Subcutaneous adipose tissue (tissue), 4 donors: ENCODE data around the gene SAMD13. TPM values are rescaled to one million over a fixed set of nuclear protein-coding genes. Genes with fewer than 3 reads are reported as not detected.

Experiments
- total RNA-seq, 4 donors: library from RNA; depleted of rRNA; stranded (reverse); fragments of >200 nt; gene quantifications; one replicate each; pipeline ENCODE4 v1.1.0, GENCODE V29; 2016
- TF ChIP-seq, protein P1 (sequence below): fragments of 450-650 bp; IDR thresholded peaks from one replicate; pipeline ENCODE4 v1.5.1; 2016; ENCODE audit warnings: low read depth, mild to moderate bottlenecking, control low read depth, antibody characterized with exemption, moderate library complexity

SAMD13 gene
- total RNA-seq, 4 donors from 2014 or later = 0.98 to 4.6 (median 1.2) TPM

DNA sequence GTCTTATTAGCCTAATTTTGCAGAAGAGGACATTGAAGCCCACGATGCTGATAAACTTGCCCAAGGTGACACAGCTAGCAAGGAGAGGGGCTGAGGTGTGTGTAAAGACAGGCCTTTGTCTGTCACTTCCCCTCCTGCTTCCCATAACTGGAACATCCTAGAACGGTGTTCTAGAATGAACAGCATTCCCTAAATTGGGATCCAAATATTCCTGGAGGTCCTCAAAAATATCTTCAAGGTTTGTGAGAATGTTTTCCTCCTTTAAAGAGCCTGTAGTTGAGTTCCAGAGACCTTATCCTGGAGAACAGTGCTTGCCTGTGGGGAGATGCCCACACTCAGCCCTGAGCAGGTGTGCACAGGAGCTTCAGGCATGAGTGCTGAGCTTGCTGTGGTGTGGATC lies 41.5 kb upstream of the SAMD13 start:
- TF ChIP-seq, protein P1, sequence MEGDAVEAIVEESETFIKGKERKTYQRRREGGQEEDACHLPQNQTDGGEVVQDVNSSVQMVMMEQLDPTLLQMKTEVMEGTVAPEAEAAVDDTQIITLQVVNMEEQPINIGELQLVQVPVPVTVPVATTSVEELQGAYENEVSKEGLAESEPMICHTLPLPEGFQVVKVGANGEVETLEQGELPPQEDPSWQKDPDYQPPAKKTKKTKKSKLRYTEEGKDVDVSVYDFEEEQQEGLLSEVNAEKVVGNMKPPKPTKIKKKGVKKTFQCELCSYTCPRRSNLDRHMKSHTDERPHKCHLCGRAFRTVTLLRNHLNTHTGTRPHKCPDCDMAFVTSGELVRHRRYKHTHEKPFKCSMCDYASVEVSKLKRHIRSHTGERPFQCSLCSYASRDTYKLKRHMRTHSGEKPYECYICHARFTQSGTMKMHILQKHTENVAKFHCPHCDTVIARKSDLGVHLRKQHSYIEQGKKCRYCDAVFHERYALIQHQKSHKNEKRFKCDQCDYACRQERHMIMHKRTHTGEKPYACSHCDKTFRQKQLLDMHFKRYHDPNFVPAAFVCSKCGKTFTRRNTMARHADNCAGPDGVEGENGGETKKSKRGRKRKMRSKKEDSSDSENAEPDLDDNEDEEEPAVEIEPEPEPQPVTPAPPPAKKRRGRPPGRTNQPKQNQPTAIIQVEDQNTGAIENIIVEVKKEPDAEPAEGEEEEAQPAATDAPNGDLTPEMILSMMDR = no peak

DNA sequence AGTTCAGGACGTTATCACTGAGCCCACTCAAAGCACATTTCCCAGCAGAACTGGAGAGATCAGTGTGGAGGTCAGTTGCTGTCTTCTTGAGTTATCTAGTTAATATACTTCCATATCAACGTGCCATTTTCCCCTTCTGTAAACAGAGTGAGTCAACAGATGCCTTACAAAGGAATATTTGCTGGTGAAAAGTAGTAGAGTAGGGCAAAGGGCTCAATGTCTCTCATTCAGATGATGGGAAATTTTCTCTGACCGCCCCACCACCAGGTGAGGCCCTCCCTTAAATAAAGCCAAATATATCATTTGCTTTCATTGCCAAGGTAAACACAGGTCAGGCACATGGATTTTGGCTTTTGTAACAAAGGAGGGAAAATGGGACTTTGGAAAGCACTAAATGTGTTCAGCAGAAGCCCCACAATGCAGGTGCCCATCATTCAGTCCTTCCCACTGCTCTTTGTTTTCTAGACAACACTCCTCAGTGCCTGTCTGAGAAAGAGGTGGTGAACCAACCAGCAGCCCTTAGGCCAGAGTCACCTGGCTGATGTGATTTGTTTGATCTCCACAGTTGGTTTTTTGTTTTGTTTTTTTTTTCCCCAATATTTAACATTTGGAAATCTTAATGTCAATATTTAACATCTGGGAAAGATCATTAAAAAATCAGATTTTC lies 40.5 kb upstream of the SAMD13 start:
- TF ChIP-seq, protein P1 = no peak

DNA sequence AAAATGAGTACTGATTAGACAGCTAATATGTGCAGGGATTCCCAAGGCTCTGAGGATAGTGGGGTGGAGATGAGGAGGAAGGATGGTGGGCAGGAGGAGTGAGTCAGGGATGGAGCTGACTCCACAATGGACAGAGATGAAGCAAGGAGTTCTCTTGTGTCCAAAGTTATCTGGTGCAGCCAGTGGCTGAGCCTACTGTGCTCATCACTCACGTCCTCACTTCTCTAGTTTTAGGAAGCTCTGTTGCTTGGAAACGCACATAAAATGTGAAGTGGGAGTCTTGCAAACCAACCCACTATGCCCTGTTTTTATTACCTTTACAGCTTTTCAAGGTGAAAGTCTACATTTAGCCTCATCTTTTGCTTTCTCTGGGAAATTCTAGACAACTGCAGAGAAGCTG lies 36.5 kb upstream of the SAMD13 start:
- TF ChIP-seq, protein P1 = no peak

DNA sequence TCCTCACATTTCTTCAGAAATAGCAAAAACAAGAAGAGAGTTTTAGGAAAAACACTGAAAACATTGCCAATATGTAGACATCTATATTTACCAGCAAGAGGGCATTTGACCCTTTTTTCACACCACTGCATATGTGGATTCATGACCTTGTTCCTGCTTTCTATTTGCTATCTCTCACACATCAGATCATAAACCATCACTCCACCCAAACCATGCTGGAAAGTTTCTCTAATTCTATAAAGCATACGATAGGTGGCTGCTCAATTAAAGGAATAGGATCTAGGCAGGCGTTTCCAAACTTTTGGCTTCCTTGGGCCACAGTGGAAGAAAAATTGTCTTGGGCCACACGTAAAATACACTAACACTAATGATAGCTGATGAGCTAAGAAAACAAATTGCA lies 35.6 kb upstream of the SAMD13 start:
- TF ChIP-seq, protein P1 = no peak

DNA sequence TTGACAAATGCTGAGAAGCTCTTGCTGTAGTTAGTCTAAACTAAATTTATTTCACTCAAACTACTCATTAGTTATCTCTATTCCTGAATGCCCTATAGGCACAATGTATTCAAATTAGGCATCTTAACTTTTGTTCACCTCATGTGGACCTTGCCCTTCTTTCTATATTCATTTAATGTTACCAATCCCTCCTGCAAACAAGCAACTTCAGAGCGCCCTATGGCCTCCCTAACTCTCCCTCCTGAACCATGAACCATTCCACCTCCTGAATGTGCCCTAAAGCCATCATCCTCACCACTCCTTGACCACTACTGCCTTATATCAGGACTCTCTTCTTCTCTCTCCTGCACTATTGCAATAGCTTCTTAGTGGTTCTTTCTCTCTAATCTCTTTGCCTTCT lies 34.8 kb upstream of the SAMD13 start:
- TF ChIP-seq, protein P1 = no peak

DNA sequence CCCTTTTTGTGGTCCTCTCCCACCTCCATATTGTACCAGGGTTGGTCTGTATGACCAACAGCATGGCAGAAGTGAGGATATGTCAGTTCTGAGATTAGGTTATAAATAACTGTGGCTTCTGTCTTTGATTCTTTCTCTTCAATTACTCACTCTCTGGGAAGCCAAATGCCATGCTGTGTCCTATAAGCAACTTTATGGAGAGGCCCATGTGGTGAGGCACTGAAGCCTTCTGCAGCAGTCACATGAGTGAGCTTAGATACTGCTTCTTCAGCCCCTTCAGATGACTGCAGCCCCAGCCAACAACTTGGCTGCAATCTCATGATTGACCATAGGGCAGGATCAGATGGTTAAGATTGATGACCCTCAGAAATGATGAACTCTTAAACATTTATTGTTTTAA lies 34.0 kb upstream of the SAMD13 start:
- TF ChIP-seq, protein P1 = no peak

DNA sequence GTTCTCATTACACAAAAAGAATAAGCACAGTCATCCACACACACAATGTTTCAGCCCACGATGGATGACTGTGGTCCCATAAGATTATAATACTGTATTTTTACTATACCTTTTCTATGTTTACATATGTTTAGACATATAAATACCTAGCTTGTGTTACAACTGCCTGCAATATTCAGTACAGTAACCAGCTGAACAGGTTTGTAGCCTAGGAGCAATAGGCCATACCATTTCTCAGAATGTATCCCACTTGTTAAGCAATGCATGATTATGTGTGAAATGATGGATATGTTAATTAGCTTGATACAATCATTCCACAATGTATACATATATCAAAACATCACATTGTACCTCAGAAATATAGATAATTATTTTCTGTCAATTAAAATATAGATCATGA lies 33.2 kb upstream of the SAMD13 start:
- TF ChIP-seq, protein P1 = no peak
